ENCODE data around the gene GMPPB.
"Not testable (repeated sequence)": the region's sequence is repeated elsewhere in the genome, so short reads cannot be mapped to it uniquely, and the experiment has no call there.

- TF ChIP-seq, protein P1, sequence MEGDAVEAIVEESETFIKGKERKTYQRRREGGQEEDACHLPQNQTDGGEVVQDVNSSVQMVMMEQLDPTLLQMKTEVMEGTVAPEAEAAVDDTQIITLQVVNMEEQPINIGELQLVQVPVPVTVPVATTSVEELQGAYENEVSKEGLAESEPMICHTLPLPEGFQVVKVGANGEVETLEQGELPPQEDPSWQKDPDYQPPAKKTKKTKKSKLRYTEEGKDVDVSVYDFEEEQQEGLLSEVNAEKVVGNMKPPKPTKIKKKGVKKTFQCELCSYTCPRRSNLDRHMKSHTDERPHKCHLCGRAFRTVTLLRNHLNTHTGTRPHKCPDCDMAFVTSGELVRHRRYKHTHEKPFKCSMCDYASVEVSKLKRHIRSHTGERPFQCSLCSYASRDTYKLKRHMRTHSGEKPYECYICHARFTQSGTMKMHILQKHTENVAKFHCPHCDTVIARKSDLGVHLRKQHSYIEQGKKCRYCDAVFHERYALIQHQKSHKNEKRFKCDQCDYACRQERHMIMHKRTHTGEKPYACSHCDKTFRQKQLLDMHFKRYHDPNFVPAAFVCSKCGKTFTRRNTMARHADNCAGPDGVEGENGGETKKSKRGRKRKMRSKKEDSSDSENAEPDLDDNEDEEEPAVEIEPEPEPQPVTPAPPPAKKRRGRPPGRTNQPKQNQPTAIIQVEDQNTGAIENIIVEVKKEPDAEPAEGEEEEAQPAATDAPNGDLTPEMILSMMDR (conservative IDR thresholded peaks at IDR 0.05 in 1 of 2, IDR thresholded peaks at IDR 0.05 in 1 of 2; ENCODE audit: extremely low read depth in 1 of 2, insufficient read depth in 1 of 2, low read depth in 1 of 2, low read length in 2 of 2), result not testable (repeated sequence)
- TF ChIP-seq EZH2 (IDR thresholded peaks at IDR 0.05; ENCODE audit: borderline replicate concordance, low read length), result not testable (repeated sequence)
These were observed 37.9 kb downstream of the GMPPB start for GRCh38 chr3:49685846-49686245.
